Spinal cord (tissue), 10 donors: ENCODE results near the gene ST8SIA2. TPM values are rescaled to one million over a fixed set of nuclear protein-coding genes. Genes with fewer than 3 reads are reported as not detected.

Experiments
- DNase-seq, 6 donors: peaks; one replicate each; pipeline versions ENCODE4 v3.0.0 to v3.0.0-alpha.2; 2013 to 2015; ENCODE audit warnings: low spot score in 6 of 6, low read depth in 4 of 6
- H3K27ac ChIP-seq: one replicate; pipeline ENCODE4 v1.5.1; 2013; ENCODE audit warnings: low read depth, low read length, control low read depth
- H3K27me3 ChIP-seq: one replicate; pipeline ENCODE4 v1.6.1; 2013; ENCODE audit warnings: low read length; ENCODE audit not compliant: control insufficient read depth, insufficient read depth
- H3K36me3 ChIP-seq: one replicate; pipeline ENCODE4 v1.6.1; 2013; ENCODE audit warnings: low read length; ENCODE audit not compliant: control insufficient read depth, insufficient read depth
- H3K4me1 ChIP-seq: one replicate; pipeline ENCODE4 v1.6.1; 2013; ENCODE audit warnings: low read length; ENCODE audit not compliant: control insufficient read depth, insufficient read depth
- H3K4me3 ChIP-seq: one replicate; pipeline ENCODE4 v1.5.1; 2013; ENCODE audit warnings: low read depth, low read length, control low read depth
- H3K9me3 ChIP-seq: one replicate; pipeline ENCODE4 v1.6.1; 2013; ENCODE audit warnings: low read length; ENCODE audit not compliant: control insufficient read depth, insufficient read depth
- WGBS: methylation state at CpG from one replicate; pipeline ENCODE4 v1.1.5; 2013; ENCODE audit warnings: missing lambda C conversion rate; ENCODE audit not compliant: insufficient coverage; 5-methylcytosine and 5-hydroxymethylcytosine counted together
- polyA plus RNA-seq, 2 donors: library from polyadenylated mRNA; unstranded; fragments of 120-200 nt; gene quantifications; one replicate each; pipeline ENCODE4 v1.2.1, GENCODE V29; 2013; ENCODE audit not compliant: insufficient read length in 2 of 2
- total RNA-seq, 2 donors: library from RNA; depleted of rRNA in 1 of 2; stranded (reverse); fragments of 120-200 nt in 1 of 2; fragments of >200 nt in 1 of 2; gene quantifications; one replicate each; pipeline versions ENCODE4 v1.2.3 to v1.2.4, GENCODE V29; 2013 to 2014
- donor health status: healthy.

The ST8SIA2 gene
- total and polyA plus RNA-seq, 4 donors, result 8.5 to 26.7 (median 16.5) TPM

DNA sequence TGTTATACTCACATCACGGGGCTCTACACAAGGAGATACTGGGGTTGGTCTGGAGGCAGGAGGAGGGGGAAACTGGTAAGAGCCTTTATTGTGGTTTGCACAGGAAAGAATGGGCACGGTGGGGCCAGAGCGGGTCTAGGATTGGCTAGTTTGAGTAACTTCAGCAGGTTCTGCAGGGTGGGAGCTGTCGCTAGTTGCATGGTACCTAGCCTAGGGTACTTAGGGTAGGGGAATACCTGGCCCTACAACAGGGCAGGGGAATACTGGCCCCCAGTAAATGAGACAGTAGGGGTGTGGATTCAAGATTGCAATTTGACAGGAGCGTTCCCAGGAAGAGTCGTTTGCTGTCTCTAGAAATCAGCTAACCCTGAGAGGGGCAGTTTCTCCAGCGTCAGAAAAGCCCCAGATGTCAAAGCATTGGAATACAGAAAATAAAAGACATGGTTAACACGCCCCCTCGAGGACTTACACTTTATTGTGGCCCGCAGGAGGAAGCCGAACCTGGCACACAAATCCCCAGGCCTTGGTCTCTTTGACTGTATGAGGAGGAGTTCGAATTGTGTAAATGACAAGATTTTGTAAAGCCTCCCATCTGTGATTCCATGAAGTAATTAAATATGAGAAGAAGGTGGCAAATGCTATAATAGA is 32.0 kb downstream of the ST8SIA2 start:
- Histone ChIP-seq H3K36me3 (no peaks in the 10 kb centered on the region), H3K27ac (no peak overlapping the region), H3K4me3 (no peak overlapping the region), H3K4me1 (no peaks in the 10 kb centered on the region), H3K27me3 (no peaks in the 10 kb centered on the region), H3K9me3 (no peaks in the 10 kb centered on the region)
- DNase-seq, result peak in 1 of 6 donors; percentile 26
- 65% methylated on average over 12 of the region's 12 CpGs for WGBS

DNA sequence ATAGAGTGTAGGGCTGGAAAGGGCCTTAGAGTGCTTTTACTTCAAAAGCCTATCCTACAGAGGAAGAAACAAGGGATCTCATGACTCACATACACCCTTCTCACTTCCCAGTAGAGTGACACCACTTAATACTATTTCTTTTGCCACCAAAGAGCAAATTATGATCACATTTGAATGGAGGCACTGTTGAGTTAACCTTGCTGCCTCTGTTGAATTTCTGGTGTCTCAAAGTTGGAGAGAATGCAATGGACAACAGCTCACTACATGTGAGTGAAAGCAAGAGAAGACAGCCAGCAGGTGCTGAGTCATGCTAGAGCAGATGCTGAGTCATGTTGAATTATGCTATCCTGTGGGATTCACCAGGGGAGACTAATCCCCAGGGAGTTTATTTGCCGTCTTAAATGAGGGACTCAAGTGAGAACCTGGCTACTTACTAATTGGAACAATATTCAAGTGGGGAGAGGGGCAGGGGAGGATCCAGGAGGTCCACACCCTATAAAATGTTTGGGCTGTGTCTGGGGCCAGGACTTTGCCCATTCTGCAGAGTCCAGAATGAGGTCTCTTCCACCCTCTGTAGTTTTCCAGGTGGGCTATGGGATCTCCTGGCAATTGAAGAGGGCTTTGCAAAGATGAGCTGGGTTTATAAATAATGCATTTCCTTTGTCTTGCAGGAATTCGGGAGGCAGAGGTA is 35.8 kb downstream of the ST8SIA2 start:
- DNase-seq, result peak in 1 of 6 donors; percentile 32
- Histone ChIP-seq H3K9me3 (no peaks in the 10 kb centered on the region), H3K27me3 (no peaks in the 10 kb centered on the region), H3K36me3 (peaks cover 8% of the 10 kb centered on the region), H3K4me3 (no peak overlapping the region), H3K27ac (no peak overlapping the region), H3K4me1 (no peaks in the 10 kb centered on the region)
- WGBS, result 71% methylated on average over 1 of the region's 2 CpGs

DNA sequence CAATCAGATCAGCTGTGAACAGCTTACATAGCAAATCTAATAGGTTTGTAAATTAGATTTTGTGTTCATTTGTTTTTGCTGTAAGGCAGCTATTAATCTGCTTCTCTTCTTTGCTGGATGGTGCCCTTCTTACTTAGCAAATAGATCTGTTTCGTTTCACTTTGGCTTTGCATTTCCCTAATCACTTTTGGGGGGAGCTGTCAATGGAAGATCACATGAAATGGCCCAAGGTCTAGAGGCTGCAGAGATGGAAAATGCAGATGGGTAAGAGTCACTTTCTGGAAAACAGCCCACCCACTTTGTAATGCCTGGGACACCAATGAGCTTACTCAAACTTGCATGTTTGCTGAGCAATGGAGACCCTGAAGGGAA is 36.4 kb downstream of the ST8SIA2 start:
- Histone ChIP-seq H3K27me3 (no peaks in the 10 kb centered on the region), H3K4me3 (no peak overlapping the region), H3K27ac (no peak overlapping the region), H3K9me3 (no peaks in the 10 kb centered on the region), H3K4me1 (no peaks in the 10 kb centered on the region), H3K36me3 (peaks cover 11% of the 10 kb centered on the region)
- WGBS, result 83% methylated on average over 1 of the region's 1 CpG
- DNase-seq, result peak in 1 of 6 donors; percentile 49

DNA sequence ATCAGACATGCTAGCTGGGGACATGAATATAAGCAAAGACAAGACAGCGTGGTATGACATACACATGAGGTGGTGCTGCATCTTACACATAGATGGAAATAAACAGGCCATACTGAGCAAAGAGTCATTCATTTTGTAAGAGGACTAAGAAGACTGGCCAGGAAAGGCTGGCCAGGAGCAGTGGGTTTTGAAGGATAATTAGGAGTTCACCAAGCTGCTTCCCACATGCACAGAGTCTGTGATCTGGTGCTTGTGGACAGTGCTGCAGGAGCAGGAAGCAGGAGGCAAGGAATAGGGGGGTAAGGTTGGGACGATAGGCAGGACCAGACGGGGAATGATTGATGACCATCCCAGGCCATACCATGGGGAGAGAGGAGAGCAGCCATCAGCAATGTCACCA is 41.5 kb downstream of the ST8SIA2 start:
- WGBS, result 70% methylated on average over 3 of the region's 3 CpGs
- Histone ChIP-seq H3K27me3 (no peaks in the 10 kb centered on the region), H3K9me3 (no peaks in the 10 kb centered on the region), H3K4me1 (peaks cover 12% of the 10 kb centered on the region), H3K27ac (no peak overlapping the region), H3K36me3 (peaks cover 40% of the 10 kb centered on the region), H3K4me3 (no peak overlapping the region)
- DNase-seq, result no peak

DNA sequence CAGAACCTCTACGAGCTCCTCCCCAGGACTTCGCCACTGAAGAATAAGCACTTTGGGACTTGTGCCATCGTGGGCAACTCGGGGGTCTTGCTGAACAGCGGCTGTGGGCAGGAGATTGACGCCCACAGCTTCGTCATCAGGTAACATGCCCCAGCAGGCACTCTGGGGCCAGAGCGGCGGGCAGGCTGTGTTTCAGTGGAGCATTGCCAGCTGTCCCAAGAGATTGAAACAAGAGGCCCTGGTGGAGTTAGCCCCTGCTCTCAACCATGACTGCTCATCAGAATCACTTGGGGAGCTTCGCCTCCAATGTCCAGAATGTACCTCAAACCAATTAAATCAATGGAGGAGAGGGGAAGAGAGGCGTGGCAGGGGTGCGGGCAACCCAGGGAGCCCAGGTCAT is 44.8 kb downstream of the ST8SIA2 start:
- Histone ChIP-seq H3K4me3 (no peak overlapping the region), H3K27me3 (no peaks in the 10 kb centered on the region), H3K27ac (no peak overlapping the region), H3K9me3 (no peaks in the 10 kb centered on the region), H3K4me1 (peaks cover 14% of the 10 kb centered on the region), H3K36me3 (peaks cover 56% of the 10 kb centered on the region)
- 91% methylated on average over 12 of the region's 12 CpGs for WGBS
- no peak for DNase-seq

DNA sequence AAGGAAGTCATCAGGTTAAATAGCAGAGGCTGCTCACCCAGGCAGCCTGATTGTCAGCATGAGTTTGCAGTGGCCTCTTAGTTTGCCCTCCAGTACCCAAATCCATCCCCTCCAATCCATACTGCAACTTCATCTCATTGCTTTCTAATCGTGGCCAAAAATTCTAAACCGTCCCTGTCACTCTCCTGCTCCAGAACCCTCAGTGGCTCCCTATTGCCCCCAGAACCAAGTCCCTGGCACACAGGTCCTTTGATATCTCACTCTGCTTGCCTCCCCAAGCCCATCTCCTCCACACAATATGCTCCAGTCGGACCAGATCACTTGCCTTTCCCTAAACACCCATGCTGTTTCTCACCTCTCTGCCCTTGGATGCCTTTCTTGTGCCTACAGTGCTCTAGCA is 49.7 kb downstream of the ST8SIA2 start:
- 94% methylated on average over 3 of the region's 3 CpGs for WGBS
- no peaks in the 10 kb centered on the region for H3K9me3 ChIP-seq
- peaks cover 12% of the 10 kb centered on the region for H3K4me1 ChIP-seq
- no peak overlapping the region for H3K4me3 ChIP-seq
- H3K27ac ChIP-seq, result no peak overlapping the region
- DNase-seq, result no peak
- no peaks in the 10 kb centered on the region for H3K27me3 ChIP-seq
- H3K36me3 ChIP-seq, result peaks cover 48% of the 10 kb centered on the region

DNA sequence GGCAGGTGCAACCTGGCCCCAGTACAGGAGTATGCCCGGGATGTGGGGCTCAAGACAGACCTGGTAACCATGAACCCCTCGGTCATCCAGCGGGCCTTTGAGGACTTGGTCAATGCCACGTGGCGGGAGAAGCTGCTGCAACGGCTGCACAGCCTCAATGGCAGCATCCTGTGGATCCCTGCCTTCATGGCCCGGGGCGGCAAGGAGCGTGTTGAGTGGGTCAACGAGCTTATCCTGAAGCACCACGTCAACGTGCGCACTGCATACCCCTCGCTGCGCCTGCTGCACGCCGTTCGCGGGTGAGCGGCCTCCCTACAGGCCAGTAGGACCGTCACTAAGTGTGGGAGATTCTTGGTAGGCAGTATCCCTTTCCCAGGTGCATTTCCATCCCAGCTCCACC is 51.0 kb downstream of the ST8SIA2 start:
- WGBS, result 95% methylated on average over 11 of the region's 21 CpGs
- no peaks in the 10 kb centered on the region for H3K9me3 ChIP-seq
- no peak for DNase-seq
- no peak overlapping the region for H3K4me3 ChIP-seq
- H3K4me1 ChIP-seq, result peaks cover 7% of the 10 kb centered on the region
- peaks cover 37% of the 10 kb centered on the region for H3K36me3 ChIP-seq
- H3K27ac ChIP-seq, result no peak overlapping the region
- no peaks in the 10 kb centered on the region for H3K27me3 ChIP-seq

DNA sequence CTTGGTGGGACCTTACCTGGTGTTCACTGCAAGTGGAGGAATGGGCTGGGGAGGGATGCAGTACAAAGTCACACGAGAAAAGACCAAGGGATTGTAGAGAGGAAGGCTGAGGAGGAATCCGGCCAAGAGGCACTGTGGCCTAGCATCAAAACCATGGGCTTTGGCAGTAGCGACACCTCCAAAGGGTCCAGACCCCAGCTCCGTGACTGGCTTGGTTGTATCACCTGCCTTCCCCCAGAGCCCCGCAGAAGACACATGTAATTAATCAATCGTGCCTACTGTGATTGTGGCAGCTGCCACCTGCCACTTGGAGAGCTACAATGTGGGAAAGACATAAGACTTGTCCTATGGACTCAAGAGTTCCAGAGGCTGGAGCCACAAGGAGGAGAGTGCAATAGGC is 54.7 kb downstream of the ST8SIA2 start:
- 77% methylated on average over 6 of the region's 6 CpGs for WGBS
- Histone ChIP-seq H3K4me1 (no peaks in the 10 kb centered on the region), H3K27ac (no peak overlapping the region), H3K36me3 (peaks cover 14% of the 10 kb centered on the region), H3K27me3 (no peaks in the 10 kb centered on the region), H3K9me3 (no peaks in the 10 kb centered on the region), H3K4me3 (no peak overlapping the region)
- DNase-seq, result no peak

DNA sequence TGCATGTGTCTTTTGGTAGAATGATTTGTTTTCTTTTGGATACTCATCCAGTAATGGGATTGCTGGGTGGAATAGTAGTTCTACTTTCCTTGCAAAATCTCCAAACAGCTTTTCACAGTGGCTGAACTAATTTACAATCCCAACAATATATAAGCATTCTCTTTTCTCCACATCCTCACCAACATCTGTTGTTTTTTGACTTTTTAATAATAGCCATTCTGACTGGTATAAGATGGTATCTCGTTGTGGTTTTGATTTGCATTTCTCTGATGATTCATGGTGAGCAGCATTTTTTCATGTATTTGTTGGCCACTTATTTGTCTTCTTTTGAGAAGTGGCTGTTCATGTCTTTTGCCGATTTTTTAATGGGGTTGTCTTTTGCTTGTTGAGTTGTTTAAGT is 55.8 kb downstream of the ST8SIA2 start:
- H3K27me3 ChIP-seq, result no peaks in the 10 kb centered on the region
- H3K27ac ChIP-seq, result no peak overlapping the region
- peaks cover under 1% of the 10 kb centered on the region for H3K4me1 ChIP-seq
- peaks cover 12% of the 10 kb centered on the region for H3K36me3 ChIP-seq
- no peak for DNase-seq
- no peak overlapping the region for H3K4me3 ChIP-seq
- WGBS, result no CpG with 5 or more reads among the region's 2 CpGs
- no peaks in the 10 kb centered on the region for H3K9me3 ChIP-seq

DNA sequence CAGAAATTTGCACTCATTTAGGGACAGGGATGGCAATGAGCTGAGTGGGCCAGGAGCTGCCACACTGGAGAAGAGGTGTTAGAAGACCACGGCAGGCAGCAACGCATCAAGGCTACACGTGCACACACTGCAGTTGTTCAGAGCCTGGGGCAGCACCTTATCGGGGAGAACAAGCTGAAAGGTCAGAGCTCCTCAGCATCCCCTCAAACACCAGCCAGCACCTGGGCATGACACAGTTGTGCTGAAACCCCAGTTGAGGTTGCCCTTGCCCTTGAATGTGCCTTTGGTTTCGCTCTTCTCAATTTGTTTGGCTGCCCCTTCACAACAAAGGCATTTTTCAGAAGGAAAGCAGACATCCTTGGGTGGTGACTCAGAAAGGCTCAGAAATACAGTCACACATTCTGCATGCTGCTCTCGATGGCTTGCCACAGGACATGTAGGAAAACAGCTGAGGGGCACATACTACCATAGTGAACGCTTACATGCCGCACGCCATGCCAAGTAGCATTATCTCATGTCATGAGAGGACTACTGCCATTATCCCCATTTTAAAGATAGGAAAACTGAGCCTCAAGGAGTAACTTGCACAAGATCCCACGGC is 57.6 kb downstream of the ST8SIA2 start:
- Histone ChIP-seq H3K27ac (no peak overlapping the region), H3K27me3 (no peaks in the 10 kb centered on the region), H3K4me3 (no peak overlapping the region), H3K9me3 (no peaks in the 10 kb centered on the region), H3K36me3 (peaks cover 10% of the 10 kb centered on the region), H3K4me1 (peaks cover 6% of the 10 kb centered on the region)
- no peak for DNase-seq
- 93% methylated on average over 7 of the region's 10 CpGs for WGBS
